SK-N-SH (cell line): ENCODE results near the gene MINK1.

Source experiments
- GATA2 ChIP-seq: sonication (generic); formaldehyde crosslinking; IDR thresholded peaks from 2 replicates; pipeline ENCODE4 v1.5.0; 2020; ENCODE audit warnings: mild to moderate bottlenecking, missing genetic modification reagents
- TF ChIP-seq, protein P1 (sequence below): fragments of 200-600 bp; sonication (generic); IDR thresholded peaks from 2 replicates; pipeline ENCODE4 v1.6.1; 2017; ENCODE audit warnings: antibody characterized with exemption, mild to moderate bottlenecking, moderate library complexity
- TF ChIP-seq, protein P2 (sequence below): IDR thresholded peaks from 2 replicates; pipeline ENCODE4; 2012
- TF ChIP-seq, protein P3 (sequence below): IDR thresholded peaks from 2 replicates; pipeline ENCODE4 v1.4.0; 2012; ENCODE audit warnings: low read depth
- TF ChIP-seq, protein P4 (sequence below): fragments of 150-350 bp; IDR thresholded peaks from 2 replicates; pipeline ENCODE4 v1.6.1; 2017; ENCODE audit warnings: antibody characterized with exemption, low read length, low read depth, borderline replicate concordance

DNA sequence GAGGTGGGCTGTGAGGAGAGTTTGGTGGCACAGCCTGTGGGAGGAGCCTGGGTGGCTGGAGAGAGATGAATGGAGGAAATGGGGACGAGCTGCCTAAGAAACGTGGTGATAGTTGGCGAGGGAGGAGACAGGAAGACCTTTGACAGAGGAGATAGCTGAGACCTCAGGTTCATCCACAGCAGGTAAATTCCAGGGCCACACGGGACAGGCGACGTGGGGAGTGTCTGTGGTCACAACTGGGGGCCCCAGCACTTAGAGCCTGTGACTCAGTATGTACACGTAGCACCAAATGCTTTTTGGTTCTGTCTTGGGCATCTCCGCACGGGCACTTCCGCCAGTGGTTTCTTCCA lies 7.7 kb downstream of the MINK1 start:
- TF ChIP-seq, protein P1, sequence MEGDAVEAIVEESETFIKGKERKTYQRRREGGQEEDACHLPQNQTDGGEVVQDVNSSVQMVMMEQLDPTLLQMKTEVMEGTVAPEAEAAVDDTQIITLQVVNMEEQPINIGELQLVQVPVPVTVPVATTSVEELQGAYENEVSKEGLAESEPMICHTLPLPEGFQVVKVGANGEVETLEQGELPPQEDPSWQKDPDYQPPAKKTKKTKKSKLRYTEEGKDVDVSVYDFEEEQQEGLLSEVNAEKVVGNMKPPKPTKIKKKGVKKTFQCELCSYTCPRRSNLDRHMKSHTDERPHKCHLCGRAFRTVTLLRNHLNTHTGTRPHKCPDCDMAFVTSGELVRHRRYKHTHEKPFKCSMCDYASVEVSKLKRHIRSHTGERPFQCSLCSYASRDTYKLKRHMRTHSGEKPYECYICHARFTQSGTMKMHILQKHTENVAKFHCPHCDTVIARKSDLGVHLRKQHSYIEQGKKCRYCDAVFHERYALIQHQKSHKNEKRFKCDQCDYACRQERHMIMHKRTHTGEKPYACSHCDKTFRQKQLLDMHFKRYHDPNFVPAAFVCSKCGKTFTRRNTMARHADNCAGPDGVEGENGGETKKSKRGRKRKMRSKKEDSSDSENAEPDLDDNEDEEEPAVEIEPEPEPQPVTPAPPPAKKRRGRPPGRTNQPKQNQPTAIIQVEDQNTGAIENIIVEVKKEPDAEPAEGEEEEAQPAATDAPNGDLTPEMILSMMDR = no peak
- TF ChIP-seq, protein P2, sequence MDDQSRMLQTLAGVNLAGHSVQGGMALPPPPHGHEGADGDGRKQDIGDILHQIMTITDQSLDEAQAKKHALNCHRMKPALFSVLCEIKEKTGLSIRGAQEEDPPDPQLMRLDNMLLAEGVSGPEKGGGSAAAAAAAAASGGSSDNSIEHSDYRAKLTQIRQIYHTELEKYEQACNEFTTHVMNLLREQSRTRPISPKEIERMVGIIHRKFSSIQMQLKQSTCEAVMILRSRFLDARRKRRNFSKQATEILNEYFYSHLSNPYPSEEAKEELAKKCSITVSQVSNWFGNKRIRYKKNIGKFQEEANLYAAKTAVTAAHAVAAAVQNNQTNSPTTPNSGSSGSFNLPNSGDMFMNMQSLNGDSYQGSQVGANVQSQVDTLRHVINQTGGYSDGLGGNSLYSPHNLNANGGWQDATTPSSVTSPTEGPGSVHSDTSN = no peak
- no peak for TF ChIP-seq GATA2 (CRISPR knock-in tag)
- TF ChIP-seq, protein P3, sequence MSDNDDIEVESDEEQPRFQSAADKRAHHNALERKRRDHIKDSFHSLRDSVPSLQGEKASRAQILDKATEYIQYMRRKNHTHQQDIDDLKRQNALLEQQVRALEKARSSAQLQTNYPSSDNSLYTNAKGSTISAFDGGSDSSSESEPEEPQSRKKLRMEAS = no peak
- TF ChIP-seq, protein P4, sequence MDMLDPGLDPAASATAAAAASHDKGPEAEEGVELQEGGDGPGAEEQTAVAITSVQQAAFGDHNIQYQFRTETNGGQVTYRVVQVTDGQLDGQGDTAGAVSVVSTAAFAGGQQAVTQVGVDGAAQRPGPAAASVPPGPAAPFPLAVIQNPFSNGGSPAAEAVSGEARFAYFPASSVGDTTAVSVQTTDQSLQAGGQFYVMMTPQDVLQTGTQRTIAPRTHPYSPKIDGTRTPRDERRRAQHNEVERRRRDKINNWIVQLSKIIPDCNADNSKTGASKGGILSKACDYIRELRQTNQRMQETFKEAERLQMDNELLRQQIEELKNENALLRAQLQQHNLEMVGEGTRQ = no peak
